ENCODE data around the gene TPSG1. TPM values are rescaled to one million over a fixed set of nuclear protein-coding genes. Genes with fewer than 3 reads are reported as not detected.

The TPSG1 gene
- total and polyA plus RNA-seq, 7 experiments from 2014 or later = not detected

DNA sequence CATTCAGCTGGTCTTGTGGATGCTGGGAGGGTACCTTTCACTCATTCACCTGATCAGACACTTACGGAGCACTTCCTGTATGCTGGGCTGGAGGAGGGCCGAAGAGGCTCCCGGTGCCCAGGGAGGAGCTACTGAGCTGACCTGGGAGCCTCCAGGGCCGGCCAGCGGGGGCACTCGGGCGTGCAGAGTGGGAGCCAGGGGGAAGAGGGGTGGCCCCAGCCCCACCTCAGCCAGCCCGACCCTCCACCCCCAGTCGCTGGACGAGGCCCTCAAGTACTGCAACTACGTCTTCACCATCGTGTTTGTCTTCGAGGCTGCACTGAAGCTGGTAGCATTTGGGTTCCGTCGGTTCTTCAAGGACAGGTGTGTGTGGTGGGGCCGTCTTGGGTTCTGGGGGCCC lies 10.3 kb downstream of the TPSG1 start:
- POLR2A ChIA-PET = no interaction called here

DNA sequence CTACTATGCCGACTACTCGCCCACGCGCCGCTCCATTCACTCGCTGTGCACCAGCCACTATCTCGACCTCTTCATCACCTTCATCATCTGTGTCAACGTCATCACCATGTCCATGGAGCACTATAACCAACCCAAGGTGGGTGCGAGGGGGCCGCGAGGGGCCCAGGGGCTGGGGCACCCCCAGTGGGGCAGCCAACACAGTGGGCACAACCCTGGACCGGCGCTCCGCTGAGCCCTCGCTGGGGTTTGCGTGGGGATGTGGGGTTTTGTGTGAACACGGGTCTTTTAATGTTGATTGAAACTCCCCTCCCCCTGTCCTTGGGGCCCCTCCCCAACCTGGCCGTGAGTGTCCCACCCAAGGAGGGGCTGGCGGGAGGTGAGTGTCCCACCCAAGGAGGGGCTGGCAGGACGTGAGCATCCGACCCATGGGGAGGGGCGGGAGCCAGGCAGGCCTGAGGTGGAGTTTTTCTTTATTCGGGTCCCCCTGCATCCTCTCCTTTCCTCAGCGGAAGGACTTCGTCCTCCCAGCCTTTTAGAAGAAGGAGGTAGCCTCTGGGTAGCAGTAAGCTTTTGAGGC lies 11.2 kb downstream of the TPSG1 start:
- intact Hi-C loops (cut with micrococcal nuclease) = no loop called here

More for the DNA sequence above, 10.3 kb downstream of the TPSG1 start:
- peaks cover 0 to 2% (median 0%) of the 10 kb centered on the region in 7 donors for H3K4me1 Mint-ChIP-seq
- H3K27me3 Mint-ChIP-seq = no peaks in the 10 kb centered on the region
- intact Hi-C loops (cut with micrococcal nuclease) = no loop called here
- H3K4me3 ChIP-seq (ENCODE audit: low read length) = no peak overlapping the region
- no peaks in the 10 kb centered on the region for H3K36me3 ChIP-seq (ENCODE audit: control insufficient read depth in 2 of 3, insufficient read depth in 3 of 3, low read length in 3 of 3)
- DNase-seq = no peak
- H3K9me3 Mint-ChIP-seq = no peaks in the 10 kb centered on the region
- no peak overlapping the region for H3K27ac ChIP-seq (ENCODE audit: low read depth, low read length)
- ATAC-seq = no peak
- H3K36me3 Mint-ChIP-seq = no peaks in the 10 kb centered on the region
- no peaks in the 10 kb centered on the region for H3K4me1 ChIP-seq (ENCODE audit: control insufficient read depth in 2 of 2, insufficient read depth in 2 of 2, low read length in 2 of 2)
- H3K4me3 Mint-ChIP-seq = no peak overlapping the region
- H3K27ac Mint-ChIP-seq = no peak overlapping the region
- CTCF ChIA-PET = no interaction called here
- H3K27me3 ChIP-seq (ENCODE audit: control insufficient read depth in 2 of 2, insufficient read depth in 2 of 2, low read length in 2 of 2) = no peaks in the 10 kb centered on the region
- no peaks in the 10 kb centered on the region for H3K9me3 ChIP-seq (ENCODE audit: control insufficient read depth in 2 of 3, low read length in 3 of 3)

DNA sequence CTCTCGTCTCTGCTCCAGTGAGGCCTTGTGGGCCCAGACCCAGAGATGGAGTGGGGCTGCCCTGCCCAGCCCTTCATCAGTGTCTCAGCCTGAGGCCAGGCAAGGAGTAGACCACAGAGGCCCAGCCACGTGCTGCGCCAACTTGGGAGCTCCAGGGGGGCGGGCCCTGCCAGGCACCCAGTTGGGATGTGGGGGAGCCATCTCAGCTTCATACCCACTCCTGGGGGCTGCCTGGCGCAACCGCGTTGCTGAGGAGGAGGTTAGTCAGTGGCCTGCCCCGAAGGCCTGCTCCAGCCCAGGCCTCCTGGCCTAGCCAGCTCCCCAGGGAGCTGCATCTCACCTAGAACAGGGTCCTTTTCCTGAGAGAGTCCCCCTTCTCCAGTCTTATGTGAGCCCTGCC lies 11.8 kb downstream of the TPSG1 start:
- intact Hi-C loops (cut with micrococcal nuclease) = no loop called here
- peaks cover 0 to 3% (median 2%) of the 10 kb centered on the region in 7 donors for H3K4me1 Mint-ChIP-seq

More for the DNA sequence above, 11.2 kb downstream of the TPSG1 start:
- H3K4me3 ChIP-seq (ENCODE audit: low read length) = no peak overlapping the region
- Mint-ChIP-seq H3K36me3 (no peaks in the 10 kb centered on the region), H3K27me3 (no peaks in the 10 kb centered on the region), H3K4me3 (no peak overlapping the region), H3K4me1 (peaks cover 0 to 2% (median 0%) of the 10 kb centered on the region in 7 donors), H3K27ac (peak overlapping the region in 1 of 9 donors; percentile 69), H3K9me3 (no peaks in the 10 kb centered on the region)
- no peaks in the 10 kb centered on the region for H3K9me3 ChIP-seq (ENCODE audit: control insufficient read depth in 2 of 3, low read length in 3 of 3)
- H3K36me3 ChIP-seq (ENCODE audit: control insufficient read depth in 2 of 3, insufficient read depth in 3 of 3, low read length in 3 of 3) = no peaks in the 10 kb centered on the region
- DNase-seq (no peak), ATAC-seq (no peak)
- no peaks in the 10 kb centered on the region for H3K4me1 ChIP-seq (ENCODE audit: control insufficient read depth in 2 of 2, insufficient read depth in 2 of 2, low read length in 2 of 2)
- ChIA-PET CTCF (no interaction called here), POLR2A (no interaction called here)
- no peak overlapping the region for H3K27ac ChIP-seq (ENCODE audit: low read depth, low read length)
- no peaks in the 10 kb centered on the region for H3K27me3 ChIP-seq (ENCODE audit: control insufficient read depth in 2 of 2, insufficient read depth in 2 of 2, low read length in 2 of 2)

DNA sequence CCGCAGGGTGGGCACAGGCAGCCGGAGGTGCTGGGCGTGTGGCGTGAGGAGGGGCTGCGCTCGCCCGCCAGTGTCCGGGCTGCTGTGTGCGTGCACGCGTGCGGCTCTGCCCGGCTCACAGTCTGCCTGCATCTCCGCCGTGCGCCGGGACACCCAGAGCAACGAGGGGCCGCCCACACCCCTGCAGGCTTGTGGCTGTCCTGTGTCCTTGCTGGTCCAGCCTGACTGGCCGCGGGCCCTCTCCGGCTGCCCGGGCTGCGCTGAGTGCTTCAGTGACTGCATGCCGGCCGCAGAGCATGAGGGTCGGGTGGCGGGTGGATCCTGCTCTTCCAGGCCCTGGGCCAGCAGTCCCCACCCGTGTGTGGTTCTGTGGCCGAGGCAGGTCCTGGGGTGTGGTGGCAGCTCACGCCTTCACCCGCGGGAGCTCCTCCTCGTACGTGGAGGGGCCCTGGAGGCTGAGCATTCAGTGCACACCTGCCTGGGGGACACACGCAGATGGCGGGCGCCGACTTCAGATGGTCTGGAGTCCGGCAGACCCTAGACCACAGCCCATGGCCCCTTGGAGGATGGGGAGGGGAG lies 12.4 kb downstream of the TPSG1 start:
- Mint-ChIP-seq H3K27me3 (no peaks in the 10 kb centered on the region), H3K4me3 (no peak overlapping the region), H3K9me3 (no peaks in the 10 kb centered on the region), H3K27ac (no peak overlapping the region), H3K36me3 (no peaks in the 10 kb centered on the region), H3K4me1 (peaks cover 0 to 5% (median 4%) of the 10 kb centered on the region in 7 donors)
- Histone ChIP-seq H3K4me3 (ENCODE audit: low read length) (no peak overlapping the region), H3K4me1 (ENCODE audit: control insufficient read depth in 2 of 2, insufficient read depth in 2 of 2, low read length in 2 of 2) (no peaks in the 10 kb centered on the region), H3K27ac (ENCODE audit: low read depth, low read length) (no peak overlapping the region), H3K36me3 (ENCODE audit: control insufficient read depth in 2 of 3, insufficient read depth in 3 of 3, low read length in 3 of 3) (no peaks in the 10 kb centered on the region), H3K27me3 (ENCODE audit: control insufficient read depth in 2 of 2, insufficient read depth in 2 of 2, low read length in 2 of 2) (no peaks in the 10 kb centered on the region), H3K9me3 (ENCODE audit: control insufficient read depth in 2 of 3, low read length in 3 of 3) (no peaks in the 10 kb centered on the region)
- ChIA-PET POLR2A (no interaction called here), CTCF (interaction anchor here (0.9 kb wide), 1 partner anchor 46 kb away, joined by 3 read pairs; no protein-coding TSS in a partner anchor)
- no peak for ATAC-seq
- intact Hi-C loops (cut with micrococcal nuclease) = no loop called here
- no peak for DNase-seq

More for the DNA sequence above, 11.8 kb downstream of the TPSG1 start:
- Histone ChIP-seq H3K27ac (ENCODE audit: low read depth, low read length) (no peak overlapping the region), H3K4me3 (ENCODE audit: low read length) (no peak overlapping the region), H3K36me3 (ENCODE audit: control insufficient read depth in 2 of 3, insufficient read depth in 3 of 3, low read length in 3 of 3) (no peaks in the 10 kb centered on the region), H3K27me3 (ENCODE audit: control insufficient read depth in 2 of 2, insufficient read depth in 2 of 2, low read length in 2 of 2) (no peaks in the 10 kb centered on the region), H3K9me3 (ENCODE audit: control insufficient read depth in 2 of 3, low read length in 3 of 3) (no peaks in the 10 kb centered on the region), H3K4me1 (ENCODE audit: control insufficient read depth in 2 of 2, insufficient read depth in 2 of 2, low read length in 2 of 2) (no peaks in the 10 kb centered on the region)
- ChIA-PET POLR2A (no interaction called here), CTCF (interaction anchor here (0.9 kb wide), 1 partner anchor 46 kb away, joined by 3 read pairs; no protein-coding TSS in a partner anchor)
- H3K27me3 Mint-ChIP-seq = no peaks in the 10 kb centered on the region
- H3K4me3 Mint-ChIP-seq = no peak overlapping the region
- DNase-seq (no peak), ATAC-seq (no peak)
- no peaks in the 10 kb centered on the region for H3K36me3 Mint-ChIP-seq
- no peaks in the 10 kb centered on the region for H3K9me3 Mint-ChIP-seq
- H3K27ac Mint-ChIP-seq = no peak overlapping the region

DNA sequence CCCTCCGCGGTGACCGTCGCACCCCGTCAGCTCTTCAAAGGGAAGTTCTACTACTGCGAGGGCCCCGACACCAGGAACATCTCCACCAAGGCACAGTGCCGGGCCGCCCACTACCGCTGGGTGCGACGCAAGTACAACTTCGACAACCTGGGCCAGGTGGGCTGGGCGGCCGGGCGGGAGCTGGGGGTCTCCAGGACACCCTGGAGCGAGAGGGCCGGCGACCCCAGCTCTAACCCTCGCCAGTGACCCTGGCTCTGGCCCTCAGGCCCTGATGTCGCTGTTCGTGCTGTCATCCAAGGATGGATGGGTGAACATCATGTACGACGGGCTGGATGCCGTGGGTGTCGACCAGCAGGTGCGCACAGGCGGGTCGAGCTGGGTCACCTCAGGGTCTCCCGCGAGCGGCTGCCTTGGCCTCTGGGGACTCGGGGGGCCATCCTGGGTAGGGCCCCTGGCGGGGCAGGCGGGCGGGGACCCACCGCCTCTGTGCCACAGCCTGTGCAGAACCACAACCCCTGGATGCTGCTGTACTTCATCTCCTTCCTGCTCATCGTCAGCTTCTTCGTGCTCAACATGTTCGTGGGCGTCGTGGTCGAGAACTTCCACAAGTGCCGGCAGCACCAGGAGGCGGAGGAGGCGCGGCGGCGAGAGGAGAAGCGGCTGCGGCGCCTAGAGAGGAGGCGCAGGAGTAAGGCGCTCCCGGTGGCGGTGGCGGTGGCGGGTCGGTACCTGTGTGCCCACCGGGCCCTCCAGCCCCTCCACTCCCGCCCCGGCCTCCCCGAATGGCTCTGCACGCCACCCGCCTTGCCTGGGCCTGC lies 13.4 kb downstream of the TPSG1 start:
- ATAC-seq (no peak), DNase-seq (no peak)
- Histone ChIP-seq H3K4me3 (ENCODE audit: low read length) (no peak overlapping the region), H3K4me1 (ENCODE audit: control insufficient read depth in 2 of 2, insufficient read depth in 2 of 2, low read length in 2 of 2) (no peaks in the 10 kb centered on the region), H3K27ac (ENCODE audit: low read depth, low read length) (no peak overlapping the region), H3K9me3 (ENCODE audit: control insufficient read depth in 2 of 3, low read length in 3 of 3) (no peaks in the 10 kb centered on the region), H3K27me3 (ENCODE audit: control insufficient read depth in 2 of 2, insufficient read depth in 2 of 2, low read length in 2 of 2) (no peaks in the 10 kb centered on the region), H3K36me3 (ENCODE audit: control insufficient read depth in 2 of 3, insufficient read depth in 3 of 3, low read length in 3 of 3) (no peaks in the 10 kb centered on the region)
- Mint-ChIP-seq H3K27ac (no peak overlapping the region), H3K4me3 (peak overlapping the region in 1 of 10 donors; percentile 40), H3K9me3 (no peaks in the 10 kb centered on the region), H3K36me3 (no peaks in the 10 kb centered on the region), H3K27me3 (no peaks in the 10 kb centered on the region), H3K4me1 (peaks cover 0 to 5% (median 4%) of the 10 kb centered on the region in 7 donors)
- POLR2A ChIA-PET = no interaction called here
- intact Hi-C loops (cut with micrococcal nuclease) = no loop called here
- CTCF ChIA-PET = no interaction called here

DNA sequence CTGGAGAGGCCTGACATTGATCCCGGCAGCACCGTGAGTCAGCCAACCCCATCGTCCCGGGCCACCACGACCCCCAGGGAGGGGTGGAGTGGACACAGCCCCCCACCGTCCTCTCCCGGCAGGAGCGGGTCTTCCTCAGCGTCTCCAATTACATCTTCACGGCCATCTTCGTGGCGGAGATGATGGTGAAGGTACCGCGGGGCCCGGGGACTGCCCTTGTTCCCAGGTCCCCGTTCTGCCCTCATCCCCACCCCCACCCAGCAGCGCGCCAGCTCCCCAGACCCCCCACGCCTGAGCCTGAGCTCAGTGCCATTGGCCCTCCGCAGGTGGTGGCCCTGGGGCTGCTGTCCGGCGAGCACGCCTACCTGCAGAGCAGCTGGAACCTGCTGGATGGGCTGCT lies 14.6 kb downstream of the TPSG1 start:
- peaks cover 0 to 5% (median 4%) of the 10 kb centered on the region in 7 donors for H3K4me1 Mint-ChIP-seq
- POLR2A ChIA-PET = no interaction called here
- CTCF ChIA-PET = no interaction called here
- Histone ChIP-seq H3K36me3 (ENCODE audit: control insufficient read depth in 2 of 3, insufficient read depth in 3 of 3, low read length in 3 of 3) (no peaks in the 10 kb centered on the region), H3K4me1 (ENCODE audit: control insufficient read depth in 2 of 2, insufficient read depth in 2 of 2, low read length in 2 of 2) (no peaks in the 10 kb centered on the region), H3K4me3 (ENCODE audit: low read length) (no peak overlapping the region), H3K9me3 (ENCODE audit: control insufficient read depth in 2 of 3, low read length in 3 of 3) (no peaks in the 10 kb centered on the region), H3K27me3 (ENCODE audit: control insufficient read depth in 2 of 2, insufficient read depth in 2 of 2, low read length in 2 of 2) (no peaks in the 10 kb centered on the region), H3K27ac (ENCODE audit: low read depth, low read length) (no peak overlapping the region)
- no peaks in the 10 kb centered on the region for H3K36me3 Mint-ChIP-seq
- no peak for DNase-seq
- intact Hi-C loops (cut with micrococcal nuclease) = no loop called here
- ATAC-seq = no peak
- H3K27ac Mint-ChIP-seq = no peak overlapping the region
- no peak overlapping the region for H3K4me3 Mint-ChIP-seq
- no peaks in the 10 kb centered on the region for H3K27me3 Mint-ChIP-seq
- H3K9me3 Mint-ChIP-seq = no peaks in the 10 kb centered on the region
